ENCODE data around the gene H3-3A. TPM values are rescaled to one million over a fixed set of nuclear protein-coding genes. Genes with fewer than 3 reads are reported as not detected.

H3-3A gene
- total and polyA plus RNA-seq, 2 experiments from 2014 or later, result 528 to 617 TPM

GRCh38 chr1:226033582-226033981 lies 28.9 kb upstream of the H3-3A start:
- TF ChIP-seq CTCF (IDR thresholded peaks at IDR 0.05; ENCODE audit: poor library complexity) (no peak), EZH2phosphoT487 (IDR thresholded peaks at IDR 0.05; ENCODE audit: low read depth, severe bottlenecking, unreplicated experiment) (no peak), EZH2 (IDR thresholded peaks at IDR 0.05; ENCODE audit: borderline replicate concordance) (no peak)
- WGBS (ENCODE audit: low lambda C conversion rate, missing lambda C conversion rate), result 77% methylated on average over 4 of the region's 4 CpGs

GRCh38 chr1:226033991-226034390 lies 28.5 kb upstream of the H3-3A start:
- H3K9me2 ChIP-seq (replicated peaks; ENCODE audit: insufficient read depth), result no peaks in the 10 kb centered on the region
- no peak overlapping the region for H3K4me2 ChIP-seq
- TF ChIP-seq EZH2 (IDR thresholded peaks at IDR 0.05; ENCODE audit: borderline replicate concordance), result no peak
- TF ChIP-seq CTCF (IDR thresholded peaks at IDR 0.05; ENCODE audit: poor library complexity), result no peak
- no peak for TF ChIP-seq EZH2phosphoT487 (IDR thresholded peaks at IDR 0.05; ENCODE audit: low read depth, severe bottlenecking, unreplicated experiment)
- H3K36me3 ChIP-seq (replicated peaks; ENCODE audit: insufficient read depth, low read depth), result no peaks in the 10 kb centered on the region
- H3K27me3 ChIP-seq, result no peaks in the 10 kb centered on the region
- H3K4me3 ChIP-seq, result no peak overlapping the region
- peaks cover 4% of the 10 kb centered on the region for H3K4me1 ChIP-seq (ENCODE audit: insufficient read depth)
- DNase-seq (ENCODE audit: low spot score), result no peak
- H3K9me3 ChIP-seq (ENCODE audit: low read depth), result no peaks in the 10 kb centered on the region
- H4K20me1 ChIP-seq (ENCODE audit: insufficient read depth, poor library complexity, severe bottlenecking), result no peaks in the 10 kb centered on the region
- no peak overlapping the region for H2AFZ ChIP-seq
- H3K79me2 ChIP-seq, result no peaks in the 10 kb centered on the region
- H3K27ac ChIP-seq, result peak overlapping the region; percentile 33

More at GRCh38 chr1:226033582-226033981, 28.9 kb upstream of the H3-3A start:
- Histone ChIP-seq H3K27ac (no peak overlapping the region), H3K27me3 (no peaks in the 10 kb centered on the region), H3K4me1 (ENCODE audit: insufficient read depth) (peaks cover 4% of the 10 kb centered on the region), H3K4me3 (no peak overlapping the region), H3K36me3 (replicated peaks; ENCODE audit: insufficient read depth, low read depth) (no peaks in the 10 kb centered on the region), H3K9me2 (replicated peaks; ENCODE audit: insufficient read depth) (no peaks in the 10 kb centered on the region), H3K4me2 (no peak overlapping the region), H3K79me2 (no peaks in the 10 kb centered on the region), H3K9me3 (ENCODE audit: low read depth) (no peaks in the 10 kb centered on the region), H4K20me1 (ENCODE audit: insufficient read depth, poor library complexity, severe bottlenecking) (no peaks in the 10 kb centered on the region), H2AFZ (no peak overlapping the region)
- DNase-seq (ENCODE audit: low spot score), result no peak

- H4K20me1 ChIP-seq (ENCODE audit: insufficient read depth, poor library complexity, severe bottlenecking), result no peaks in the 10 kb centered on the region
- no peaks in the 10 kb centered on the region for H3K9me3 ChIP-seq (ENCODE audit: low read depth)
- peak overlapping the region; percentile 33 for H3K27ac ChIP-seq
- peaks cover 4% of the 10 kb centered on the region for H3K4me1 ChIP-seq (ENCODE audit: insufficient read depth)
- H3K4me3 ChIP-seq, result no peak overlapping the region
- H3K36me3 ChIP-seq (replicated peaks; ENCODE audit: insufficient read depth, low read depth), result no peaks in the 10 kb centered on the region
- no peaks in the 10 kb centered on the region for H3K79me2 ChIP-seq
- no peak for TF ChIP-seq CTCF (IDR thresholded peaks at IDR 0.05; ENCODE audit: poor library complexity)
- TF ChIP-seq EZH2 (IDR thresholded peaks at IDR 0.05; ENCODE audit: borderline replicate concordance), result no peak
- TF ChIP-seq EZH2phosphoT487 (IDR thresholded peaks at IDR 0.05; ENCODE audit: low read depth, severe bottlenecking, unreplicated experiment), result no peak
- H3K27me3 ChIP-seq, result no peaks in the 10 kb centered on the region
- H3K4me2 ChIP-seq, result no peak overlapping the region
- H3K9me2 ChIP-seq (replicated peaks; ENCODE audit: insufficient read depth), result no peaks in the 10 kb centered on the region
- no peak overlapping the region for H2AFZ ChIP-seq
- 73% methylated on average over 6 of the region's 6 CpGs for WGBS (ENCODE audit: low lambda C conversion rate, missing lambda C conversion rate)
- peak; percentile 62 for DNase-seq (ENCODE audit: low spot score)
These were observed 28.0 kb upstream of the H3-3A start for GRCh38 chr1:226034482-226034881.

GRCh38 chr1:226035915-226036314 lies 26.6 kb upstream of the H3-3A start:
- no peak for TF ChIP-seq CTCF (IDR thresholded peaks at IDR 0.05; ENCODE audit: poor library complexity)
- Histone ChIP-seq H3K9me2 (replicated peaks; ENCODE audit: insufficient read depth) (no peaks in the 10 kb centered on the region), H3K27me3 (no peaks in the 10 kb centered on the region), H3K4me3 (no peak overlapping the region), H4K20me1 (ENCODE audit: insufficient read depth, poor library complexity, severe bottlenecking) (no peaks in the 10 kb centered on the region), H3K4me1 (ENCODE audit: insufficient read depth) (no peaks in the 10 kb centered on the region), H3K79me2 (no peaks in the 10 kb centered on the region), H3K4me2 (no peak overlapping the region), H2AFZ (no peak overlapping the region), H3K27ac (no peak overlapping the region), H3K36me3 (replicated peaks; ENCODE audit: insufficient read depth, low read depth) (no peaks in the 10 kb centered on the region), H3K9me3 (ENCODE audit: low read depth) (no peaks in the 10 kb centered on the region)
- DNase-seq (ENCODE audit: low spot score), result no peak
- 96% methylated on average over 5 of the region's 5 CpGs for WGBS (ENCODE audit: low lambda C conversion rate, missing lambda C conversion rate)
